ENCODE results near the gene SIM2. TPM values are rescaled to one million over a fixed set of nuclear protein-coding genes. Genes with fewer than 3 reads are reported as not detected.

Gene SIM2
- total RNA-seq, 4 donors from 2014 or later, result 20.3 to 49.4 (median 29.9) TPM

- DNase-seq, result no peak
- Histone ChIP-seq H3K9me3 (peaks cover 0 to 14% (median 9%) of the 10 kb centered on the region in 3 donors), H3K36me3 (no peaks in the 10 kb centered on the region), H3K27ac (no peak overlapping the region), H3K4me1 (peaks cover 0 to 13% (median 0%) of the 10 kb centered on the region in 3 donors), H3K4me3 (no peak overlapping the region), H3K27me3 (peaks cover 0 to 43% (median 0%) of the 10 kb centered on the region in 4 donors)
- intact Hi-C loops (cut with DNase I), result no loop called here
- no peak for TF ChIP-seq POLR2A (IDR thresholded peaks at IDR 0.05)
- TF ChIP-seq, protein P1, sequence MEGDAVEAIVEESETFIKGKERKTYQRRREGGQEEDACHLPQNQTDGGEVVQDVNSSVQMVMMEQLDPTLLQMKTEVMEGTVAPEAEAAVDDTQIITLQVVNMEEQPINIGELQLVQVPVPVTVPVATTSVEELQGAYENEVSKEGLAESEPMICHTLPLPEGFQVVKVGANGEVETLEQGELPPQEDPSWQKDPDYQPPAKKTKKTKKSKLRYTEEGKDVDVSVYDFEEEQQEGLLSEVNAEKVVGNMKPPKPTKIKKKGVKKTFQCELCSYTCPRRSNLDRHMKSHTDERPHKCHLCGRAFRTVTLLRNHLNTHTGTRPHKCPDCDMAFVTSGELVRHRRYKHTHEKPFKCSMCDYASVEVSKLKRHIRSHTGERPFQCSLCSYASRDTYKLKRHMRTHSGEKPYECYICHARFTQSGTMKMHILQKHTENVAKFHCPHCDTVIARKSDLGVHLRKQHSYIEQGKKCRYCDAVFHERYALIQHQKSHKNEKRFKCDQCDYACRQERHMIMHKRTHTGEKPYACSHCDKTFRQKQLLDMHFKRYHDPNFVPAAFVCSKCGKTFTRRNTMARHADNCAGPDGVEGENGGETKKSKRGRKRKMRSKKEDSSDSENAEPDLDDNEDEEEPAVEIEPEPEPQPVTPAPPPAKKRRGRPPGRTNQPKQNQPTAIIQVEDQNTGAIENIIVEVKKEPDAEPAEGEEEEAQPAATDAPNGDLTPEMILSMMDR (IDR thresholded peaks at IDR 0.05), result no peak
- WGBS, 2 donors, result 73 to 76% methylated on average over 6 of the region's 6 CpGs
Measured at GRCh38 chr21:36676039-36676950, 22.6 kb upstream of the SIM2 start.

DNA sequence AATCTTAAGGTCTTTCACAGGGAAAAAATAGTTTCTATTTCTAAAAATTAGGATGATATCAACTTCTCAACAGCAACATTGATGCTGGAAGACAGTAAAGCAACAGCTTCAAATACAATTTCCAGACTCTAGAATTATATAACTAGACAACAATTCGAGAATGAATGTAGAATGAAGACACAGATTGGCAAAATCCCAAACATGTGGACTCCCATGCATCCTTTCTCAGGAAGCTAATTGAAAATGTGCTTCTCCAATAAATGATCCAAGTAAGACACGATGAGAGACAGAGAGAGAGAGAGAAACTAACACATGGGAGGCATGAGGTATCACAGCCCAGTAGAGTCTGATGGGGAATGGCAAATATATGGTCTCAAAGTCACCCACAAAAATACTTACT lies 21.5 kb upstream of the SIM2 start:
- H3K27ac ChIP-seq, result no peak overlapping the region
- peaks cover 0 to 10% (median 0%) of the 10 kb centered on the region in 3 donors for H3K4me1 ChIP-seq
- H3K27me3 ChIP-seq, result peaks cover 0 to 49% (median 0%) of the 10 kb centered on the region in 4 donors
- H3K36me3 ChIP-seq, result no peaks in the 10 kb centered on the region
- intact Hi-C loops (cut with DNase I), result no loop called here
- DNase-seq, result no peak
- TF ChIP-seq, protein P1 (IDR thresholded peaks at IDR 0.05), result no peak
- TF ChIP-seq POLR2A (IDR thresholded peaks at IDR 0.05), result no peak
- WGBS, 2 donors, result 70 to 75% methylated on average over 2 of the region's 2 CpGs
- peaks cover 0 to 21% (median 14%) of the 10 kb centered on the region in 3 donors for H3K9me3 ChIP-seq
- H3K4me3 ChIP-seq, result no peak overlapping the region

DNA sequence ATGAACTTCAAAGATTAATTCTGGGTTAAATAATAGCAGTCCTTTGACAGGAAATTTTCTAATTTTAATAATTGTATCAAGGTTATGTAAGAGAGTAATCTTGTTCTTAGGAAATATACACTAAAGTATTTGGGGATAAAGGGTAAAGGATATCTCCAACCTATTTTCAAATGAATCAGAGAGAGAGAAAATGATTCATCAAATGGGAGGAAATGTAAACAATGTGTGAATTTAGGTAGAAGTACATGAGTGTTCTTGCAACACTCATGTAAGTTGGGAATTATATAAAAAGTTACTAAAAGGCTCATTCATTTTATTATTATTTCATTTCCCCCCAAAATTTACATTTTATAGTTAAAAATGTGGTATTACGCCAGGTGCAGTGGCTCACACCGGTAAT lies 20.4 kb upstream of the SIM2 start:
- Histone ChIP-seq H3K36me3 (no peaks in the 10 kb centered on the region), H3K27me3 (peaks cover 0 to 59% (median 0%) of the 10 kb centered on the region in 4 donors), H3K27ac (no peak overlapping the region), H3K4me1 (peaks cover 0 to 9% (median 0%) of the 10 kb centered on the region in 3 donors), H3K9me3 (peaks cover 0 to 21% (median 14%) of the 10 kb centered on the region in 3 donors), H3K4me3 (no peak overlapping the region)
- intact Hi-C loops (cut with DNase I), result no loop called here
- WGBS, 2 donors, result 74 to 77% methylated on average over 2 of the region's 2 CpGs
- TF ChIP-seq, protein P1 (IDR thresholded peaks at IDR 0.05), result no peak
- TF ChIP-seq POLR2A (IDR thresholded peaks at IDR 0.05), result no peak
- no peak for DNase-seq

GRCh38 chr21:36681117-36681631 lies 17.7 kb upstream of the SIM2 start:
- no peaks in the 10 kb centered on the region for H3K36me3 ChIP-seq
- intact Hi-C loops (cut with DNase I), result no loop called here
- no peak for TF ChIP-seq POLR2A (IDR thresholded peaks at IDR 0.05)
- TF ChIP-seq, protein P1 (IDR thresholded peaks at IDR 0.05), result no peak

More at GRCh38 chr21:36681117-36681631, 17.7 kb upstream of the SIM2 start:
- 85 to 91% methylated on average over 2 of the region's 2 CpGs for WGBS, 2 donors
- peaks cover 0 to 21% (median 14%) of the 10 kb centered on the region in 3 donors for H3K9me3 ChIP-seq
- DNase-seq, result no peak
- no peak overlapping the region for H3K4me3 ChIP-seq
- no peak overlapping the region for H3K27ac ChIP-seq
- peaks cover 0 to 9% (median 0%) of the 10 kb centered on the region in 3 donors for H3K4me1 ChIP-seq
- H3K27me3 ChIP-seq, result peaks cover 0 to 84% (median 0%) of the 10 kb centered on the region in 4 donors
